HCT116 (cell line): ENCODE results near the gene ALPP. TPM values are rescaled to one million over a fixed set of nuclear protein-coding genes. Genes with fewer than 3 reads are reported as not detected.

Experiments
- ATAC-seq: fragments of 200-7000 bp; cut with Tn5 transposase; 2 replicates; pipeline ENCODE4 v1.9.1; 2020; ENCODE audit warnings: mild to moderate bottlenecking, moderate library complexity
- BruUV-seq: library from RNA; stranded (reverse); fragments of 400-500 nt; replicated peaks from 2 replicates; lab custom pipeline; 2021; lab: Mats Ljungman, UMichigan
- CTCF ChIA-PET: fragments of 300-600 bp; sonication (Branson Sonifier 250); formaldehyde crosslinking; loops from one replicate; lab custom pipeline; 2021; ENCODE audit warnings: antibody characterized with exemption; lab: Charles Lee
- POLR2A ChIA-PET: fragments of 300-600, 350-600 bp; sonication (Branson Sonifier 250); formaldehyde crosslinking; loops from one replicate; lab custom pipeline; 2021; ENCODE audit warnings: antibody characterized with exemption; lab: Charles Lee
- RAD21 ChIA-PET, 2 experiments: fragments of 300-600 bp; sonication (Branson Sonifier 250); formaldehyde crosslinking; loops; one replicate each; lab custom pipeline; 2023; ENCODE audit warnings: low total read pairs in 2 of 2; ENCODE audit not compliant: uncharacterized antibody in 2 of 2, unreplicated experiment in 2 of 2, low non-redundant PET in 1 of 2; lab: Charles Lee
- DNase-seq: peaks from one replicate; pipeline ENCODE4 v3.0.0-alpha.2; 2010; ENCODE audit warnings: low read depth, low spot score
- H2AFZ ChIP-seq: fragments of 200-600 bp; shearing (Covaris generic), sonication (generic); 2 replicates; pipeline ENCODE4 v1.6.1; 2017; ENCODE audit warnings: low read depth, mixed run types, mixed read lengths, antibody characterized with exemption, low read length; ENCODE audit not compliant: poor library complexity, severe bottlenecking
- H3K27ac ChIP-seq: 2 replicates; pipeline ENCODE4 v1.5.1; 2012; ENCODE audit warnings: low read depth, low read length
- H3K27me3 ChIP-seq: fragments of 200-600 bp; sonication (generic); 2 replicates; pipeline ENCODE4 v1.6.1; 2016; ENCODE audit warnings: mixed run types, low read length, mixed read lengths; ENCODE audit not compliant: insufficient read depth
- H3K36me3 ChIP-seq, 2 experiments: fragments of 200-500 bp in 1 of 2; fragments of 200-600 bp in 1 of 2; sonication (Bioruptor generic) in 1 of 2; sonication (generic) in 1 of 2; 2 replicates each; pipeline versions ENCODE4 v1.5.1 to v1.6.1; 2014 to 2016; ENCODE audit warnings: low read length in 2 of 2, inconsistent platforms in 1 of 2, mixed read lengths in 1 of 2, mixed run types in 1 of 2; ENCODE audit not compliant: insufficient read depth in 2 of 2, control insufficient read depth in 1 of 2
- H3K4me1 ChIP-seq, 2 experiments: fragments of 200-600 bp in 1 of 2; sonication (generic) in 1 of 2; 2 replicates each; pipeline versions ENCODE4 v1.5.1 to v1.6.1; 2012 to 2017; ENCODE audit warnings: low read length in 2 of 2, inconsistent platforms in 1 of 2, mild to moderate bottlenecking in 1 of 2, mixed read lengths in 1 of 2, mixed run types in 1 of 2, moderate library complexity in 1 of 2; ENCODE audit not compliant: insufficient read depth in 2 of 2, control insufficient read depth in 1 of 2
- H3K4me2 ChIP-seq: fragments of 200-600 bp; sonication (generic); 2 replicates; pipeline ENCODE4 v1.6.1; 2017; ENCODE audit warnings: mixed run types, low read length, mixed read lengths
- H3K4me3 ChIP-seq, 2 experiments: fragments of 200-600 bp in 1 of 2; sonication (generic) in 1 of 2; replicated peaks in 1 of 2; 2 replicates each; pipeline ENCODE4 v1.5.1; 2011 to 2016; ENCODE audit warnings: low read length in 2 of 2, control low read depth in 1 of 2, low read depth in 1 of 2, mild to moderate bottlenecking in 1 of 2, mixed read lengths in 1 of 2, mixed run types in 1 of 2
- H3K79me2 ChIP-seq: fragments of 200-600 bp; sonication (generic); 2 replicates; pipeline ENCODE4 v1.6.1; 2017; ENCODE audit warnings: mild to moderate bottlenecking, mixed run types, low read length, moderate library complexity, mixed read lengths; ENCODE audit not compliant: insufficient read depth
- H3K9ac ChIP-seq: fragments of 200-600 bp; sonication (generic); 2 replicates; pipeline ENCODE4 v1.6.1; 2016; ENCODE audit warnings: low read length, mixed read lengths
- H3K9me2 ChIP-seq: fragments of 200-600 bp; sonication (generic), shearing (Covaris generic); 2 replicates; pipeline ENCODE4 v1.6.1; 2017; ENCODE audit warnings: mixed run types, mild to moderate bottlenecking, moderate library complexity; ENCODE audit not compliant: insufficient read depth
- H3K9me3 ChIP-seq, 2 experiments: fragments of 200-500 bp in 1 of 2; fragments of 200-600 bp in 1 of 2; sonication (Bioruptor generic) in 1 of 2; sonication (generic) in 1 of 2; 2 replicates each; pipeline ENCODE4 v1.6.1; 2014 to 2017; ENCODE audit warnings: low read length in 2 of 2, mixed read lengths in 2 of 2, inconsistent platforms in 1 of 2, low read depth in 1 of 2, mild to moderate bottlenecking in 1 of 2, mixed run types in 1 of 2, moderate library complexity in 1 of 2; ENCODE audit not compliant: control insufficient read depth in 1 of 2, insufficient read depth in 1 of 2
- H4K20me1 ChIP-seq: fragments of 200-600 bp; sonication (generic), shearing (Covaris generic); 2 replicates; pipeline ENCODE4 v1.6.1; 2017; ENCODE audit warnings: mixed run types, mild to moderate bottlenecking, moderate library complexity; ENCODE audit not compliant: insufficient read depth
- ATF3 ChIP-seq: IDR thresholded peaks from 2 replicates; pipeline ENCODE4 v1.6.1; 2012
- CBX3 ChIP-seq: IDR thresholded peaks from 2 replicates; pipeline ENCODE4 v1.6.1; 2012; ENCODE audit warnings: low read depth
- CEBPB ChIP-seq: IDR thresholded peaks from 2 replicates; pipeline ENCODE4 v1.6.1; 2012; ENCODE audit warnings: low read depth
- EGR1 ChIP-seq: IDR thresholded peaks from 2 replicates; pipeline ENCODE4 v1.6.1; 2012; ENCODE audit warnings: low read depth
- ELF1 ChIP-seq: IDR thresholded peaks from 2 replicates; pipeline ENCODE4 v1.6.1; 2012; ENCODE audit warnings: low read depth, borderline replicate concordance
- EZH2 ChIP-seq: fragments of 200-600 bp; sonication (generic); IDR thresholded peaks from 2 replicates; pipeline ENCODE4 v1.6.1; 2017; ENCODE audit warnings: antibody characterized with exemption, mixed run types
- EZH2phosphoT487 ChIP-seq: fragments of 200-600 bp; IDR thresholded peaks from 2 replicates; pipeline ENCODE4 v1.6.1; 2018; ENCODE audit warnings: antibody characterized with exemption, borderline replicate concordance
- JUND ChIP-seq: IDR thresholded peaks from 2 replicates; pipeline ENCODE4 v1.6.1; 2012
- MAX ChIP-seq: IDR thresholded peaks from 2 replicates; pipeline ENCODE4 v1.6.1; 2012
- POLR2A ChIP-seq: IDR thresholded peaks from 2 replicates; pipeline ENCODE4 v1.7.0; 2011; ENCODE audit warnings: borderline replicate concordance; ENCODE audit not compliant: insufficient read depth, insufficient read length; ENCODE audit errors: extremely low read depth
- POLR2AphosphoS5 ChIP-seq: IDR thresholded peaks from 2 replicates; pipeline ENCODE4 v1.6.1; 2011; ENCODE audit warnings: mild to moderate bottlenecking, low read depth, low read length, moderate library complexity
- RAD21 ChIP-seq: IDR thresholded peaks from 2 replicates; pipeline ENCODE4 v1.6.1; 2012; ENCODE audit warnings: low read depth, mild to moderate bottlenecking
- REST ChIP-seq: IDR thresholded peaks from 2 replicates; pipeline ENCODE4 v1.6.1; 2012; ENCODE audit warnings: low read depth
- SP1 ChIP-seq: IDR thresholded peaks from 2 replicates; pipeline ENCODE4 v1.6.1; 2012; ENCODE audit warnings: low read depth
- SRF ChIP-seq: IDR thresholded peaks from 2 replicates; pipeline ENCODE4 v1.6.1; 2012; ENCODE audit warnings: low read depth
- TCF7L2 ChIP-seq: IDR thresholded peaks from 2 replicates; pipeline ENCODE4 v1.7.0; 2011; ENCODE audit warnings: borderline replicate concordance, inconsistent platforms; ENCODE audit not compliant: insufficient read depth, insufficient read length; ENCODE audit errors: extremely low read depth
- YY1 ChIP-seq: IDR thresholded peaks from 2 replicates; pipeline ENCODE4 v1.6.1; 2011; ENCODE audit warnings: low read length, low read depth, moderate library complexity, mild to moderate bottlenecking; ENCODE audit not compliant: insufficient replicate concordance; ENCODE audit errors: extremely low read depth
- ZBTB33 ChIP-seq: IDR thresholded peaks from 2 replicates; pipeline ENCODE4 v1.6.1; 2011; ENCODE audit warnings: mild to moderate bottlenecking, low read length, moderate library complexity; ENCODE audit not compliant: insufficient replicate concordance; ENCODE audit errors: extremely low read depth
- ZFX ChIP-seq: fragments of 450-650 bp; IDR thresholded peaks from 2 replicates; pipeline ENCODE4 v1.6.1; 2017
- ZNF274 ChIP-seq: fragments of 200-500 bp; sonication (Bioruptor generic); IDR thresholded peaks from 2 replicates; pipeline ENCODE4 v1.6.1; 2014; ENCODE audit warnings: mild to moderate bottlenecking, low read depth, low read length, inconsistent platforms
- intact Hi-C: fragments of 100-400 bp; cut with micrococcal nuclease; formaldehyde crosslinking; loops from 2 replicates; pipeline ENCODE4 v1.10.0; 2022
- total RNA-seq: library from RNA; stranded (reverse); gene quantifications from one replicate; pipeline ENCODE4 v1.2.1, GENCODE V29; 2021; ENCODE audit not compliant: unreplicated experiment

Gene ALPP
- total RNA-seq, 1 experiment from 2014 or later: 0.34 TPM

GRCh38 chr2:232385660-232386489, 7.3 kb downstream of the ALPP start:
- no peaks in the 10 kb centered on the region for H3K27me3 ChIP-seq
- intact Hi-C loops: no loop called here
- peak; percentile 81 for ATAC-seq
- TF ChIP-seq POLR2A: no peak
- TF ChIP-seq EZH2: no peak
- TF ChIP-seq TCF7L2: peak; percentile 11
- TF ChIP-seq EGR1: no peak
- no peak for TF ChIP-seq CBX3
- no peak for TF ChIP-seq MAX
- no peak for TF ChIP-seq SP1
- TF ChIP-seq REST: no peak
- TF ChIP-seq ZFX: no peak
- TF ChIP-seq EZH2phosphoT487: no peak
- no peak for TF ChIP-seq ELF1
- TF ChIP-seq ZNF274: no peak
- no peak for TF ChIP-seq YY1
- no peak for TF ChIP-seq JUND
- TF ChIP-seq SRF: no peak
- TF ChIP-seq ZBTB33: no peak
- TF ChIP-seq ATF3: no peak
- no peak for TF ChIP-seq CEBPB
- no peak for TF ChIP-seq POLR2AphosphoS5
- TF ChIP-seq RAD21: peak; percentile 26

More at GRCh38 chr2:232385660-232386489, 7.3 kb downstream of the ALPP start:
- BruUV-seq: no TSS peak
- Histone ChIP-seq H3K36me3 (no peaks in the 10 kb centered on the region), H3K9ac (no peak overlapping the region), H3K27ac (no peak overlapping the region), H4K20me1 (no peaks in the 10 kb centered on the region), H3K9me2 (no peaks in the 10 kb centered on the region), H3K4me3 (peak overlapping the region; percentile 10 to 13; a peak in 3 of 4 replicates), H3K4me2 (peak overlapping the region; percentile 58), H3K4me1 (peaks cover 13 to 14% of the 10 kb centered on the region in 2 experiments), H3K79me2 (no peaks in the 10 kb centered on the region), H2AFZ (peak overlapping the region; percentile 4), H3K9me3 (no peaks in the 10 kb centered on the region)
- ChIA-PET POLR2A (no interaction called here), CTCF (interaction anchor here (0.8 to 1.1 kb wide), 2 partner anchors 22 to 54 kb away, joined by 3 read pairs; no protein-coding TSS in a partner anchor), RAD21 (no interaction called here)
- peak; percentile 33 for DNase-seq
